DMS53 treated with DMSO at 0.1 percent for 48 hours (cell line): ENCODE results near the gene GPR3.
A peak's percentile ranks its signal among the peaks of the same experiment; 100 is the strongest.

Experiments used
- DNase-seq: peaks from one replicate; lab custom pipeline; 2025; ENCODE audit not compliant: unreplicated experiment; lab: John Stamatoyannopoulos, UW

The GPR3 gene

DNA sequence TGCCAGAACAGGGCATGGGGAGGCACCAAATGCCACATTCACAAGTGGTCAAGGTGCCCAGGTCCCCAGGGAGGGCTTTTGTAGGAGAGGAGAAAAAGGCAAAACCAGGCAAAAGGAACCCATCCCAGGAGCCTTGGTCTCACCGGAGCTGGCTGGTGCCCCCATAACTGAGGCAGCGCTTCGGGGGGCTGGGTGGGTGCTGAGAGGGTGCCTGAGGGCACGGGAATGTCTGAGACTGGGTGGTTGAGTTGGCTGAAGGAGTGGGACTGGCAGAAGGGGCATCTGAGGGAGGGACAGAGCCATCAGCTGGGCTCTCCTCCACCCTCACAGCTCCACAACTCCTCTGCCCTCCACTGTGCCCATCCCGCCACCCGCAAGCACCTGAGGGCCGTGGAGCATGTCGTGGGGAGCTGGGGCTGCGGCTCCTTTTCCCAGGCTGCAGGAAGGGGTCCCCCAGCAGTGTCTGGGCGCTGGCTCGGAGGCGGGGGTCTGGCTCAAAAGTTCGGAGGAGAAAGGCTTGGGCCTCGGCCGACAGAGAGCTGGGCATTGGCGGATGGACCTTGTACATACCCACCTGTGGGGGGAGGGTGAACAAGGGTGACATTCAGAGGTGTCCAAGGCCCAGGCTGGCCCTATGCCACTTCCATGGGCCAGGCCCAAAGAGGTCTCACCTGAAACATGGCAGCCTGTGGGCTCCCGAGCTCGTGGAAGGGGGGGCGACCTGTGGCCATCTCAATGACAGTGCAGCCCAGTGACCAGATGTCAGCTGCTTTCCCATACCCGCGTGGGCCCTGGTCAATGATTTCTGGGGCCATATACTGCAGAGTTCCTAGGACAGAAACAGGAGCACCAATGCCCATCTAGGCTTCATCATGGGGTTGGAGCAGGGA, 34.1 kb upstream of the GPR3 start:
- no peak for DNase-seq

DNA sequence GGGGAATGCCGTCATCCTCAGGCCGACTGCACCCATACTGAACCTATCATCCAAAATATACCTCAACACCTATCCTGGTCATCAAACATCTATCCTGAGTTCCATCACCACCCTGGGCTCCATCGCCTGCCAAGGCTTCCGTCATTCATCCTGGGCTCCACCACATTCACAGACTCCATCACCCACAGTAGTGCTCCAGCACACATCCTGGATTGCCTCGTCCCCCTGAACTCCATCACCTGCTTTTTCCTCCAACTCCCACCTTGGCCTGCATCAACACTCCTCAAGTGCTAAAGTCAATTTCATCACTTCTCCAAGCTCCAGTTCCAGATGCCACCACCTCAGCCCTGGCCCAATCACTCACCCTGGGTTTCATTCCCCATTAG, 33.5 kb upstream of the GPR3 start:
- no peak for DNase-seq

DNA sequence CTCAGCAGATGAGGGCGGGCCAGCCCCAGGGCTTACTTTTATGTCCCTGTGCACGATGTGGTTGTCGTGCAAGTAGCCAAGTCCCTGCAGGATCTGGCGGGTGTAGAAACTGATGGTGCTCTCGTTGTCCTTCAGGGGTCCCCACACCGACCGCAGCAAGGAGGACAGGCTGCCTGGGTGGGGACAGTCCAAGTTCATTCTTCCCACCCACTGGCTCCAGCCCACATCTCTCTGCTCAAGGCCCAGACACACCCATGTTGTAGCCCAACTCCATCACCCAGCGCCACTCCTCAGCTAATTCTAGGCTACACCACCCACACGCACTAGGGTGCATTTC, 32.6 kb upstream of the GPR3 start:
- DNase-seq: no peak

DNA sequence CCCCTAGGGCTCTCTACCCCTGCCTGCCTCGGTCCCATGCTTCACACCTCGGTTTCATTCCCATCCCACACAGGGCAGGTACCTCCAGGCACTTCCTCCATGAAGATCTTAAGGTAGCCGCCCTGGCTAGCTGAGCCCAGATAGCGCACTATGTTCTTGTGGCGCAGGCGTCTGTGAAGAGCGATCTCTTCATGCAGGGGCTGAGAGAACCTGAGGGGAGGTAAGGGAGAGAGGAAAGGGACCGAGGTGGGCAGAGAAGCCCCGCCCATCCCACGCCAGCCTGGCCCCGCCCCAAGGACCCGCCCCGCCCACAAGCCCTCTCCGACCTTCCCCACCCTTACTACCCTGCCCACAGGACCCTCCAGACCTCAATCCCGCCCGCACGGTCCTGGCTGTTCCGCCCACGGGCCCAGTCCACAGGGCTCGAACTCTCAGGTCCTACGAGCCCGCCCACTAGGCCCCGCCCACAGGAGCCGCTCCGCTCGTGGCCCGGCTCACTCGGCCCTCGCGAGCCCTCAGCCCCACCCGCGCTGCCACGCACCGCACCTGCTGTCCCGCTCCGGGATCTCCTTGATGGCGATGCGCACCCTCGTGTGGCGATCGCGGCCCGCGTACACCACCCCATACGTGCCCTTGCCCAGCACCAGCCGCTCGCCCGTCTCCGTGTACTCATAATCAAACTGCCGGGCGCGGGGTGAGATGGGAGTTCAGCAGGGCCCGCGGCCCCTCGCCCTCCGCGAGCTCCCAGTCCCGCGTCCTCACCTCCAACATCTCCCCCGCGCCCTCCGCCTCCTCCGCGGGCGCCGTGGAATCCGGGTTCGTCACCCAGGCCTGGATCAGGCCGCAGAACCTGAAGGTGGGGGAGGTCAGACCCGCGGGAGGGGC, 32.0 kb upstream of the GPR3 start:
- no peak for DNase-seq

DNA sequence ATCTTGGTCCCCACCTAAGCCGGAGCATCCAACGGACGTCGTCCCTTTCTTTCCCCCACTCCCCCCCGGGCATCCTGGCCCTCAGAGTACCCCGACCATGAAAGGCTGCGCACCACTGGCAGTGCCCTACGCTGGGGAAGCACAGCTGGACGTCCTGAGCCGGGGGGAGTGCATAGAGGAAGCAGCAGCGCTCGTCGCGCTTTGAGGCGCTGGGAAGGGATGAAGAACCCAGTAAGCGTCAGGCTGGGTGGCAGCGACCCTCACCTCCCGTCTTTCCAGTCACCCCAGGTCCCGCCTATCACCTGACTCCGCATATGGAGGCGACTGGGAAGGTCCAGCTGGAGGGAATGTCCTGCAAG, 31.4 kb upstream of the GPR3 start:
- no peak for DNase-seq

DNA sequence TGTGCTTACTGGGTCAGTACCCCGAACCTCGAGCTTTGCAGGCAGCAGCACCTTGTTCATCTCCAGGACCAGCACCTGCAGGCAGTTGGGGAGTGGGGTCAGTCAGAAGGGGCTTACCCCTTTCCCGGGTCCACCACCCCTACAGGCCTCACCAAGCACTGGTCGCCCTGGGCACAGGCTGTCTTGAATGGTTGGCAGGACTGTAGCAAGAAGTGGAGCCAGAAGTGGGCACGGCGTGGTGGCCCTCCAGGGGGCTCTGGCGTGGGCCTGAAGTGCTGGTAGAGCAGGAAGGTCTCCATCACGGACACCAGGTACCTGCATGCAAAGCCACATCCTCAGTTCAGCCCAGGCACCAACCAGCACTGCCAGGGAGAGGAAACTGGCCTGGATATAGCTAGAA, 30.9 kb upstream of the GPR3 start:
- no peak for DNase-seq

DNA sequence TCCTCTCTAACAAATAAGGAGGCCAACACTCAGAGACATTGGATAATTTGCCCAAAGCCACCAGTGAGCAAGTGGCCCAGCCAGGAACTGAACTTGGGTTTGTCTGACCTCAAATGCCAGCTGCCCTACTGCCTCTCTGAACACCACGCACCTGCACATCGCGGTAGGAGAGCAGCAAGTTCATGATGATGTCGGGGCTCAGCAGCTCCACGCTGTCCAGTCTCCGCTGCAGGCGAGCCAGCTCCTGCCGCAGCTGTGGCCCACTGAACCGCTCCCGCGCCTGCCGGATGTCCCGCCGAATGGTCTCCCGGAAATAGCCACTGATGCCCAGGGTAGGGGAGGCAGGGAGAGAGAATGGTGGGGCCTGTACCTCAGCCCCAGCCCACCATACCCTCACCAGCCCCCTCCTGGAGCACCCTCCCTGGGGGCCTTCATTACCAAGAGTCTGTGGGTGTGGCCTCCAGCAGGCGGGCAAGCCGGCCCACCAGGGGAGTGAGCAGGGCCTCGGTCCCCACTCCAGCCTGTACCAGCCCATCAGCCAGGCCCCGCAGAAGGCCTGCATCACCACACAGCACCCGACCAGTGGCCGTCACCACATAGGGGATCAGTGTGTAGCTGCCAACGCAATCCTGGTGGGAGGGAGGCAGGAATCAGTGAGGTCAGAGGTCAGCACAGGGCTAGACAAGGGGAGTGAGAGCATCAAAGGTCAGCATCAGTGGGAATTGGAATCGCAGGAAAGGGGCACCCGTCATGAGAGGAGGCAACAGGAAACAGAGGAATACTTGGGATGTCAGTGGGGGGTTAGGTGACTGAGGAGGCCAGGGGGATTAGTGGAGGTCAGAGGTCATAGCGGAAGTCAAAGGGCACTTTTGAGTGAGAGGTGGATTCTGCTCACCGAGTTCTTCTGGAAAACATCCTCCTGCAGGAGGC, 28.4 kb upstream of the GPR3 start:
- DNase-seq: no peak

DNA sequence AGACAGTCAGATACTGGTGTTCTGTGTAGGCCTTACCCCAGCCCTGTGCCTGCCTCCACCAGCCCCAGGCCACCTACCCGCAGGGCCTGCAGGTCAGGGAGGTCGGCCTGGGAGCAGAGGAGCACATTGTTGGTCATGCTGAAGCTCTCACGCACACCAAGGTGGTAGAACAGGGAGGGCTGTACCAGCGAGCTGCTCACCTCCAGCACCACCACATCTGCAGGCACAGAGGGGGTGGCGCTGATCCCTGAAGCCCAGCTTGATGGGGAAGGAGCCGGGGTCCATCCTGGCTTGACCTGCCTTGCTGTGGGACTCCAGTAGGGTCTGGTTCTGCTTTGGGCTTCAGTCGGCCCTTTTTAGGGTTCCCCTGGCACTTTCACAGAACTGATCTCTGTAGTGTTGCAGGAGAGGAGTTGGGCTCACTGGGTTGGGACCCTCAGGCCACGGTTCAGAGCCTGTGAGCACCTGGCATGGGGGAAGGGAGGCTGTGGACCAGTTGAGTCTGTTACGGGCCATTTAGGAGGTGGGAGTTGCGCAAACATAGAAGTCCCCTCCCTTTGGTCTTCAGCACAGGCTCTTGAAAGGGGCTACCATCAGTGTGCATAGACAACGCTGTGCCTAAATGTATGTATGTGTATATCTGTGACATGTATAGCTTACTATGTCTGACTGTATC, 27.6 kb upstream of the GPR3 start:
- DNase-seq: no peak

DNA sequence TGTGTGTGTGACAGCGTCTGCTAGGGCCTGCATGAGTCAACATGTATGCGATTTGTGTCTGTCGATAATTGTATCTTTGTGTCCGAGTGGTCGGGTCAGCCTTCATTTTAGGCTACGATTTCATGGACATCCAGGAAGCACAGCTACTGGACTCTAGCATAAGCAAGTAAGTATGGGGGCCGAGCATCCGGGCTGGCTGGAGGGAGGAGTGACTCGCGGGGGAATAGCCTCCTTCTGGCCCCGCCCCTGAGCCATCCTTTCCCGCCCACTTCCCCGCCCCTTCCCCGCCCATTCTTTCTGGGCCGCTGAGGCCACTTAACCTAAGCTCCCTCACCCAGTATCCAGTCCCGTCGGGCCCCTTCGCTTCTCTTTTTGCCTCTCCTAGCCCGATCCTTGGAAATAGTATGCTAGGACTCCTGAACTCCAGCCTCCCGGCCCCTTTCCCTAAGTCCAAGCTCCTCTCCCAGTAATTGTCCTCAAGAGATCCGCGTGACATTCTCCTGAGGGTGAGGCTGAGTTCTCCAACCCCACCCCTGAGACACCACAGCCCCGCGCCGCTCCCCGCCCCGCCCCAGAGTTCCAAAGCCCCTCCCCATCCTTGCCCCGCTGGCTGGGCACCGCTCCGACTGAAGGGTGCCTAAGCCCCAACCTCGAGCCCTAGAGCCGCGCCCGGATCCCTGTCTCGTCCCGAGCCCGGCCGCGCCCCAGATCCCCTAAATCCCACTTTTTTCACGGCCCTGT, 26.9 kb upstream of the GPR3 start:
- peak; percentile 77 for DNase-seq

DNA sequence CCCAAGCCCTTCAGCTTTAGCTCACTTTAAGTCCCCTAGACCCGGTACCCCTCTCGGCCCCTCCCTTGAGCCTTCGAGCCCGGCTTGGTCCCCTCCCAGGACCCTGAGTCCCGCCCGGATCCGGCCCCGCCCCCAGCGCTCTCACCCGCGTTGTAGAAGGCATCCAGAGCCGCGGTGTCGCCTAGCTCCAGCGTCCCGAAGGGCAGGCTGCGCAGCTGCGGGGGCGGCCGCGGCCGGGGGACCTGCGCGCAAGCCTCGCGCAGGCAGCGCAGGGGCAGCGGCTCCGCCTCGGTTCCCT, 26.4 kb upstream of the GPR3 start:
- peak; percentile 58 for DNase-seq

DNA sequence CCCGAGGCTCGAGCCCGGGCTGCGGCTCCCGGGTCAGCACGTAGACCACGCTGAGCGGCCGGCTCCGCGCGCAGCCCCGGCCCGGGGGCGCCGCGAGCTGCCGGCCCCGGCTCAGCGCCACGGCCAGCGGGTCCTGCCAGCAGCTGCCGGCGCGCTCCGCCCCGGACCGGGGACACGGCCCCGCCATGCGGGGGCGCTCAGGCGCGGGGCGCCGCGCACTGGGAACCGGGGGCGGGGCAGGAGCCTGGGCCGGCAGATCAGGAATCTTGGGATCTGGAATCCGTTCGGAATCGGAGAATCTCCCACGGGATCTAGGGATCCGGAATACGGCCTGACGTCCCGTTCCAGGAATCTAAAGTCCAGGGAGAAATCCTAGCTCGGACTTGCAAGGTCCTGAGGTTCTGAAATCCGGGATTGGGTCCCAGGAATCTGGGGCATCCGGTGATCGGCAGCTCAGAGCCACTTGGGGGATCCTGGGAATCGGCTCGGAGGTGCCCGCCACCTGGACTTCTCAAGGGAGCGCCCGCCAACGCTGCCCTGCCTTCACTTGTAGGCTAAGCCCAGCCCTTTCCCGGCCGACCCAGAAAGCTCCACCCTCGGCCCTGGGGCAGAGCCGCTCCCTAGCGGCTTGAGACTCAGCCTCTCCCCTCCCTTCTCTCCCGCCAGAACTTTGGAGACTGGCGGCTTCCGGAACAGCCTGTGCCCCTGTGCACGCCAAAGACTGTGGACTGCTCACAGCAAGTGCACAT, 25.8 kb upstream of the GPR3 start, which contains the start of gene MAP3K6:
Gene MAP3K6 (minus strand): TSS at position 551 of the 749 bp plus-strand sequence. CDS start 364 bp downstream, at position 187.
- DNase-seq: peak; percentile 62

DNA sequence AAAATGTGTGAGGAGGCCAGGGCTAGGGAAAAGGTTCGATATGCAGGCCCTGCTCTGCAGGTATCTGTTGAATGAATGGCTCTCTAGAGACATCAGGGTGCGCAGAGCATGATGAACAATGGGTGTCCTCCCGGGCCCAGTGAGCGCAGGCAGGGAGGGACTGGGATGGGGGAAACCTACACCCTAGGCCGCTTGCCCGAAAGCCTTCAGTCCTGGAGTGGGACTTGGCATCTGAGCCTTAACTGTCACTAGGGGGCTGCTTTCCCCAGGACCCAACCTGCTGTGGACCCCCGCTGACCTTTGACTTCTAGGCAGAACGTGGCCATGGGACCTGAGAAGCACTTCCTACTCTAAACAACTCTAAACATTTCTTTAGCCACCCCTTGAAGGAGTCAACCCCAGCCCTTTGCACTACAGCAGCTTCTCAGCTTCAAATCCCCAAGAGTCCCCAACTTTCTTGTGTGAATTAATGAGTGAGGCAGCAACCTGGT, 25.2 kb upstream of the GPR3 start:
- no peak for DNase-seq

DNA sequence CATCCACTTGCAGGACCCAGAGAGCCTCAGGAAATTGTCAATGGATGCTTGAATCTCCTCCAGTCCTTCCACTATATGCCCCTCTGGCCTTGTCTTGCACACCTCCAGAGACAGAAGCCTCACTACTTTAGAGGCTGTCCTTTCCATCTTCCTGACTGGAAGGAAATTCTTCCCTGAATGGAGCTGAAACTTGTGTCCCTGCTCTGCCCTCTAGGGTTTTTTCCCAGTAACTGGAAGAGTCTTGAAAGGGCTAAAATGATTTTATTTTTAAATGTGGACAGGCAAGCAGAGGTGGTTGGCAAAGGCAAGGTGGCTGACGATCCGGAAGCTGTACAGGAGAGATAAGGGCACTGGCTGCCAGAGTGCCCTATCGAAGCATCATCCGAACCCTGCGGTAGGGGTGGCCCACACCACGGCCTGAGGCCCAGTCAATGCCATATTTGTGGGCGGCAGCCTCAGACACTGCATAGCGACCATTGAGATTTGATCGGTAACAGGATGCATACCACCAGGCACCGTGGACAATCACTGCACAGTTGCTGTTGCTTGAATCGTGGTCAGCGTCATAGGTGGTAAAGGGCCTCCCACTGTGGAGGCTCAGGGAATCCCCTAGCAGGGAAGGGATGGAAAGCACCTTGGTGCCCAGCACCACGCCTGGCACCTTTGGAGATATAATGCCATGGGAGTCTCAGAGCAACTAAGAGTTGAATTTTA, 23.4 kb upstream of the GPR3 start:
- peak; percentile 14 for DNase-seq

DNA sequence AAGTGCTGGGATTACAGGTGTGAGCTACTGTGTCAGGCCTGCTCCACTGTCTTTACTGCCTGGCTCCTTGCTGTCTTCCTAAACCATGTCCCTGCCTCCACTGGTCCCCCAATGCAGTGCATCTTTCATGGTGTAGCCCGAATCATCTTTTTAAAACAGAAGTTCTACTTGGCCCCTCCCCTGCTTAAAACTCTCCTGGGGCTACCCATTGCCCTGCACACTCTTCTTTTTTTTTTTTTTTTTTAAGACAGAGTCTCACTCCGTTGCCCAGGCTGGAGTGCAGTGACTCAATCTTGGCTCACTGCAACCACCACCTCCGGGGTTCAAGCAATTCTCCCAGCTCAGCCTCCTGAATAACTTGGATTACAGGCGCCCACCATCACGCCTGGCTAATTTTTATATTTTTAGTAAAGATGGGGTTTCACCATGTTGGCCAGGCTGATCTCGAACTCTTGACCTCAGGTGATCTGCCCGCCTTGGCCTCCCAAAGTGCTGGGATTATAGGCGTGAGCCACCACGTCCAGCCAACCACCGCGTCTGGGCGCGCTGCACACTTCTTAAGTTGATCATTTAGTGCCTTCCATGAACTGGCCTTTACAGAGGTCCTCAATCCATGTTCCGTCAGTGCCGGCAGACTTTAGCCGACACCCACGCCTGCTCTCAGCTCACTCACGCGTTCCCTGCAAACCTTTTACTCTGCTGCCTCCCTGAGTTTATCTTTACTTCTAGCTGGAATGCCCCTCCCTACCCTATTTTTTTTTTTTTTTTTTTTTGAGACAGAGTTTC, 20.2 kb upstream of the GPR3 start:
- DNase-seq: no peak

DNA sequence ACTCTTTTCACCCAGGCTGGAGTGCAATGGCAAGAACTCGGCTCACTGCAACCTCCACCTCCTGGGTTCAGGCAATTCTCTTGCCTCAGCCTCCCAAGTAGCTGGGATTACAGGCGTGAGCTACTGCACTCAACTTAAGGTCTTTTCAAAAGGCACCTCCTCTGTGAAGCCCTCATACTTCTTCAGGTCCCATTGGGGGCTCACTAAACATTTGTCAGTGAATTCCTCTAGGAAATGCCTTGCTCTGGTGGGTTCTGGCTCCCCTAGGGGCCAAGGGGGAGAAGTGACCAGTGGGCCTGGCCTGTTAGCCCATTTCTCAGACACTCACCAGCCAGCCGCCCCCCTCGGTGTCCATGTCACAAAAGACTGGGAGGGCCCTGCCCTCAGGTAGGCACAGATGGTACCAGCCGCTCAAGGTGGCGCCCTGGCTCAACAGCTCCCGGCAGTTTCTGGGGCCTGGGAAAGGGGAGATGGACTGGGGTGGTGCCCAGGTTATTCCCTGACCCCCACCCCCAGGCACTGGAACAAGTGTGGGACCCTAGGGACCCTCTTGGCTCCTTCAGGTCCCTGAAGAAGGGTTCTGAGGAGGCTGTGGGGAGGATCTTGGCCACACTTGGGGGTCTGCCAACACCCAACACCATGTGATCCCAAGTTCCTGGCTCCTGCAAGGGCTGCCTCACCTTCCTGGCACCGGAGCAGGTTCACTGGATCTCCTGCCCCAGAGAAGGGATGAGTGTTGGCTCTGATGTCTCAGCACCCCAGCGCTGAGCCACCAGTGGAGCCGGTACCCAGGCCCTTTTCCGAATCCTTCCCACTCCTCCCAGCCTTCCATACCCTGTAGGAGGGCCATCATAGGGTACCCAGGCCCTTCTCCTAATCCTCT, 19.4 kb upstream of the GPR3 start:
- no peak for DNase-seq

DNA sequence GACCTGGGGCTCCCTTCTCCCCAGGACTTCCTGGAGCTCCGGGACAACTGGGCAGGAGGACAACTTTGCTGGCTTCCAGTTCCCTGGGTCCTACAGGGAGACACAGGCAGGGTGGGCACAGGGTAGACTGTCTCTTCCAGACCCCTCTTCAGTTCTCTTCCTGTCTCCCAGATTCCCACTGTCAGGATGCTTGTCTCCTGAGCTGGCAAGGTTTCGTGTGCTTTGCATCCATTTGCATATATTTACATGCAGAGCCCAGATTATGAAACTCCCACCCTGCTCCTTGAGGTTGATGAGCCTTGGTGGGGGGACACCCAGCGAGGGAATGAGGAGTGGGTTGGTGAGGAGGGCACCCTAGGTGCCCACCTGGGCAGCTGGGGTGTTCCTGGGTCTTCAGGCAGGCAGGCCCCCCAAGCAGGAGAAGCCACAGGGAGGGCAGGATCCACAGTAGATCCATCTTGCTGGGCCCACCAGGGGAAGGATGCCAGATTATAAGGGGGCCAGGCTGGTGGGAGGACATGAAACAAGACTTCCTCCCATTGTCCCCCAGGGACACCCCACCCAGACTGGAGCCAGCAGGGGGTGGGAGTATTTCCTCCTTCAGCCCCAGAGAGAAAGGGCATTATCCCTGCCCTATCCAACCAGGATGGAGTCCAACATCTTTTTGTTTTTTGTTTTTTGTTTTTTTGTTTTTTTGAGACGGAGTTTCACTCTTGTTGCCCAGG, 17.9 kb upstream of the GPR3 start, which contains the start of gene FCN3:
Gene FCN3 (minus strand): TSS at position 463 of the 725 bp plus-strand sequence. CDS start 6 bp downstream, at position 457.
- DNase-seq: no peak
